HEK293T (cell line): ENCODE results near the gene RPL10.
A peak's percentile ranks its signal among the peaks of the same experiment; 100 is the strongest.

Source experiments
- CTCF ChIA-PET: fragments of 350-600 bp; formaldehyde crosslinking; extraction: SDS; loops from one replicate; lab custom pipeline; 2021; ENCODE audit warnings: antibody characterized with exemption, inconsistent platforms; lab: Yijun Ruan, JAX
- POLR2A ChIA-PET: fragments of 350-600 bp; formaldehyde crosslinking; extraction: SDS; loops from one replicate; lab custom pipeline; 2020; ENCODE audit warnings: antibody characterized with exemption, inconsistent platforms; lab: Yijun Ruan, JAX
- DNase-seq: peaks from one replicate; pipeline ENCODE4 v3.0.0; 2012; ENCODE audit warnings: mixed read lengths; ENCODE audit errors: extremely low spot score
- ARNT ChIP-seq: fragments of 450-650 bp; IDR thresholded peaks from 2 replicates; pipeline ENCODE4 v1.6.1; 2017; ENCODE audit warnings: mild to moderate bottlenecking
- BHLHE40 ChIP-seq: fragments of 450-650 bp; IDR thresholded peaks from 2 replicates; pipeline ENCODE4 v1.6.1; 2016; ENCODE audit warnings: mild to moderate bottlenecking, moderate library complexity, borderline replicate concordance
- CTBP1 ChIP-seq: fragments of 450-650 bp; IDR thresholded peaks from 2 replicates; pipeline ENCODE4 v1.6.1; 2016; ENCODE audit warnings: borderline replicate concordance
- ELF4 ChIP-seq: fragments of 450-650 bp; IDR thresholded peaks from 2 replicates; pipeline ENCODE4 v1.6.1; 2017; ENCODE audit warnings: antibody characterized with exemption
- FOXA1 ChIP-seq: fragments of 450-650 bp; IDR thresholded peaks from 2 replicates; pipeline ENCODE4 v1.6.1; 2016; ENCODE audit warnings: mild to moderate bottlenecking
- FOXK2 ChIP-seq: fragments of 450-650 bp; IDR thresholded peaks from 2 replicates; pipeline ENCODE4 v1.6.1; 2016; ENCODE audit warnings: mild to moderate bottlenecking
- FOXM1 ChIP-seq: fragments of 450-650 bp; IDR thresholded peaks from 2 replicates; pipeline ENCODE4 v1.6.1; 2017; ENCODE audit warnings: mild to moderate bottlenecking, borderline replicate concordance
- HDGF ChIP-seq: fragments of 450-650 bp; IDR thresholded peaks from 2 replicates; pipeline ENCODE4 v1.6.1; 2017; ENCODE audit warnings: antibody characterized with exemption, borderline replicate concordance
- L3MBTL2 ChIP-seq: fragments of 450-650 bp; conservative IDR thresholded peaks from 2 replicates; pipeline ENCODE4 v1.6.1; 2016; ENCODE audit warnings: mild to moderate bottlenecking
- LEF1 ChIP-seq: fragments of 450-650 bp; IDR thresholded peaks from 2 replicates; pipeline ENCODE4 v1.6.1; 2017; ENCODE audit warnings: mild to moderate bottlenecking, borderline replicate concordance
- NFRKB ChIP-seq: fragments of 450-650 bp; IDR thresholded peaks from 2 replicates; pipeline ENCODE4 v1.6.1; 2016; ENCODE audit warnings: mild to moderate bottlenecking, moderate library complexity
- PKNOX1 ChIP-seq: fragments of 450-650 bp; IDR thresholded peaks from 2 replicates; pipeline ENCODE4 v1.6.1; 2016
- SP1 ChIP-seq: fragments of 450-650 bp; IDR thresholded peaks from 2 replicates; pipeline ENCODE4 v1.6.1; 2017
- SUZ12 ChIP-seq: fragments of 450-650 bp; IDR thresholded peaks from 2 replicates; pipeline ENCODE4 v1.6.1; 2016; ENCODE audit warnings: mild to moderate bottlenecking
- ZNF384 ChIP-seq: fragments of 450-650 bp; IDR thresholded peaks from 2 replicates; pipeline ENCODE4 v1.6.1; 2016

Gene RPL10

GRCh38 chrX:154432210-154432609 is 34.0 kb downstream of the RPL10 start:
- DNase-seq = no peak
- POLR2A ChIA-PET = interaction anchor here (0.8 kb wide), 1 partner anchor 14 kb away, joined by 3 read pairs; no protein-coding TSS in a partner anchor
- CTCF ChIA-PET = interaction anchor here (0.7 kb wide), 1 partner anchor 34 kb away, joined by 4 read pairs; the partner anchor contains the start of gene RPL10
- TF ChIP-seq FOXK2 (no peak), FOXM1 (no peak), NFRKB (no peak), LEF1 (no peak), BHLHE40 (no peak)

GRCh38 chrX:154433605-154434004 is 35.4 kb downstream of the RPL10 start:
- TF ChIP-seq FOXA1 (no peak), ELF4 (no peak), NFRKB (no peak), SUZ12 (no peak), L3MBTL2 (no peak), PKNOX1 (no peak), FOXM1 (no peak), CTBP1 (no peak), FOXK2 (no peak), BHLHE40 (no peak), LEF1 (no peak)
- ChIA-PET POLR2A (no interaction called here), CTCF (no interaction called here)
- DNase-seq = no peak

GRCh38 chrX:154434394-154435168 is 36.4 kb downstream of the RPL10 start:
- CTCF ChIA-PET = no interaction called here
- no peak for TF ChIP-seq FOXM1
- no peak for TF ChIP-seq SP1
- TF ChIP-seq HDGF = no peak
- TF ChIP-seq PKNOX1 = no peak
- DNase-seq = no peak
- POLR2A ChIA-PET = interaction anchor here (0.8 to 1.9 kb wide), 2 partner anchors 52 to 55 kb away, joined by 3 to 5 read pairs; partner anchors contain the start of genes SLC10A3 and UBL4A

- ChIA-PET CTCF (no interaction called here), POLR2A (interaction anchor here (0.8 to 1.9 kb wide), 4 partner anchors 9 to 55 kb away, joined by 3 to 5 read pairs (median 4); partner anchors contain the start of genes FAM50A, SLC10A3 and UBL4A)
- no peak for TF ChIP-seq BHLHE40
- TF ChIP-seq FOXA1 = no peak
- no peak for TF ChIP-seq NFRKB
- no peak for TF ChIP-seq ELF4
- DNase-seq = no peak
Observed at GRCh38 chrX:154435171-154435733, 37.1 kb downstream of the RPL10 start.

GRCh38 chrX:154436374-154436982 is 38.3 kb downstream of the RPL10 start:
- DNase-seq = peak; percentile 76
- POLR2A ChIA-PET = interaction anchor here (1.1 to 1.9 kb wide), 2 partner anchors 8 to 24 kb away, joined by 4 to 5 read pairs; partner anchors contain the start of gene FAM50A
- CTCF ChIA-PET = no interaction called here
- TF ChIP-seq ARNT = no peak

GRCh38 chrX:154436983-154437752 is 39.0 kb downstream of the RPL10 start, which contains the start of gene GDI1:
Gene GDI1 (plus strand): TSS chrX:154437154. CDS start chrX:154437255, 101 bp downstream.
- CTCF ChIA-PET = no interaction called here
- peak; percentile 66 for DNase-seq
- TF ChIP-seq ZNF384 (no peak), NFRKB (no peak), SUZ12 (no peak), SP1 (no peak), ELF4 (no peak), LEF1 (peak; percentile 74; the same call in 1 of the 2 replicates), HDGF (no peak), ARNT (no peak), CTBP1 (0 out of 2 replicates have a peak, but pooled peaks have one; percentile 9)
- POLR2A ChIA-PET = interaction anchor here (1.9 kb wide), 1 partner anchor 25 kb away, joined by 5 read pairs; no protein-coding TSS in a partner anchor
